ENCODE results near the gene MGAT5B. TPM values are rescaled to one million over a fixed set of nuclear protein-coding genes. Genes with fewer than 3 reads are reported as not detected.

Gene MGAT5B
- total and polyA plus RNA-seq, 9 of the 15 experiments (the other 6 are each of a cell fraction or from before 2014, with no cell fraction given): 0.09 to 0.43 (median 0.18) TPM; not detected in 4

DNA sequence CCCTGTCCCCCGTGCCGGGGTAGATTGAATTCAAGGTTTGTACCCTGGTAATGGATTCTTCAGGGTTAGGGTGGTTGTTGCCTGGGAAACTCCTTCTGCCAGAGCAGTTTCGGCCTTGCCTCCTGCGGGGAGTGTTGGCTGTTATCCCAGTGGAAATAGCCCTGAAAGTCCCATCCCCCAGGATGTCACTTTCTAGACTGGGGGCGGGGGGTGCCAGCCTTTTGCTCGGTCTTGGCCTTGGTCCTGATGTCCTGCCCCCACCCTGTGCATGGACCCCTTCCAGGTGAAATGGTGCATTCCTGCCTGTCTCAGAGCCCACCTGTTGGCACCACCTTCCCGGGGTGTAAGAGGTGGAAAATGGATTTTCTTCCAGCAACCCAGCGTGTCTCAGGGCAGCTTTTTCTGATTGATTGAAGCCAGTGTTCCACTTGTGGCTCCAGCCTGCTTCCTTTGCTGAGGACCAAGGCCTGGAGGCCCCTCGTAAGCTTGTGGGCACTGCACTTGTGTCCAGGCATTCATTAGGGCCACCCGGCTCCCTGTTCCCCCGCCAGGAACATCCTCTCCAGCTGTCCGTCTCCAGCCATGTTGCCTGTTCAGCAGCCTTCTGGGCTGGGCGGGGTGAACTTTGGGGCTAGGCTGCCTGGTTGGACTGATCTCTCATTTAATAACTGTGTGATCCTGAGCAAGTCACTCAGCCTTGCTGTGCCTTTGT lies 25.6 kb downstream of the MGAT5B start:
- no peak for FAIRE-seq
- CTCF ChIA-PET (ENCODE audit: low intra/inter-chr PET ratio): no interaction called here

More for the DNA sequence above, 25.6 kb downstream of the MGAT5B start:
- intact Hi-C loops (cut with micrococcal nuclease): no loop called here
- POLR2A ChIA-PET: no interaction called here
- H3K27me3 ChIP-seq (ENCODE audit: control insufficient read depth in 2 of 2, insufficient read depth in 2 of 2, low read length in 2 of 2): peaks cover 11 to 71% of the 10 kb centered on the region in 2 experiments
- 4% methylated on average over 13 of the region's 13 CpGs for WGBS (ENCODE audit: insufficient coverage, low coverage, missing lambda C conversion rate)
- no peak overlapping the region for H3K27ac ChIP-seq (ENCODE audit: extremely low read depth, low read depth, low read length)
- peaks cover 3% of the 10 kb centered on the region; the same call in 1 of the 2 replicates for H3K9me3 ChIP-seq (replicated peaks; ENCODE audit: control insufficient read depth, insufficient read depth, low read depth, low read length)
- H3K9me1 ChIP-seq (ENCODE audit: control insufficient read depth, insufficient read depth, low read length): no peaks in the 10 kb centered on the region
- TF ChIP-seq KDM2B (CRISPR knock-in tag; IDR thresholded peaks at IDR 0.05) (no peak), JUND (IDR thresholded peaks at IDR 0.05; ENCODE audit: borderline replicate concordance, low read depth, low read length) (no peak), JUND (tag; IDR thresholded peaks at IDR 0.05; ENCODE audit: borderline replicate concordance, low read depth, low read length) (no peak), EGR1 (conservative IDR thresholded peaks at IDR 0.05) (no peak), TAF1 (IDR thresholded peaks at IDR 0.05; ENCODE audit: control insufficient read depth, extremely low read depth, insufficient read depth, low read length, severe bottlenecking) (no peak), NR2C2 (CRISPR knock-in tag; IDR thresholded peaks at IDR 0.05) (no peak), NR2C2 (tag; IDR thresholded peaks at IDR 0.05) (no peak), XRCC3 (IDR thresholded peaks at IDR 0.05) (no peak), ESRRA (IDR thresholded peaks at IDR 0.05; ENCODE audit: borderline replicate concordance, low read depth) (no peak)
- TF ChIP-seq, protein P1, sequence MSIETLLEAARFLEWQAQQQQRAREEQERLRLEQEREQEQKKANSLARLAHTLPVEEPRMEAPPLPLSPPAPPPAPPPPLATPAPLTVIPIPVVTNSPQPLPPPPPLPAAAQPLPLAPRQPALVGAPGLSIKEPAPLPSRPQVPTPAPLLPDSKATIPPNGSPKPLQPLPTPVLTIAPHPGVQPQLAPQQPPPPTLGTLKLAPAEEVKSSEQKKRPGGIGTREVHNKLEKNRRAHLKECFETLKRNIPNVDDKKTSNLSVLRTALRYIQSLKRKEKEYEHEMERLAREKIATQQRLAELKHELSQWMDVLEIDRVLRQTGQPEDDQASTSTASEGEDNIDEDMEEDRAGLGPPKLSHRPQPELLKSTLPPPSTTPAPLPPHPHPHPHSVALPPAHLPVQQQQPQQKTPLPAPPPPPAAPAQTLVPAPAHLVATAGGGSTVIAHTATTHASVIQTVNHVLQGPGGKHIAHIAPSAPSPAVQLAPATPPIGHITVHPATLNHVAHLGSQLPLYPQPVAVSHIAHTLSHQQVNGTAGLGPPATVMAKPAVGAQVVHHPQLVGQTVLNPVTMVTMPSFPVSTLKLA (conservative IDR thresholded peaks at IDR 0.05): no peak
- TF ChIP-seq, protein P2, sequence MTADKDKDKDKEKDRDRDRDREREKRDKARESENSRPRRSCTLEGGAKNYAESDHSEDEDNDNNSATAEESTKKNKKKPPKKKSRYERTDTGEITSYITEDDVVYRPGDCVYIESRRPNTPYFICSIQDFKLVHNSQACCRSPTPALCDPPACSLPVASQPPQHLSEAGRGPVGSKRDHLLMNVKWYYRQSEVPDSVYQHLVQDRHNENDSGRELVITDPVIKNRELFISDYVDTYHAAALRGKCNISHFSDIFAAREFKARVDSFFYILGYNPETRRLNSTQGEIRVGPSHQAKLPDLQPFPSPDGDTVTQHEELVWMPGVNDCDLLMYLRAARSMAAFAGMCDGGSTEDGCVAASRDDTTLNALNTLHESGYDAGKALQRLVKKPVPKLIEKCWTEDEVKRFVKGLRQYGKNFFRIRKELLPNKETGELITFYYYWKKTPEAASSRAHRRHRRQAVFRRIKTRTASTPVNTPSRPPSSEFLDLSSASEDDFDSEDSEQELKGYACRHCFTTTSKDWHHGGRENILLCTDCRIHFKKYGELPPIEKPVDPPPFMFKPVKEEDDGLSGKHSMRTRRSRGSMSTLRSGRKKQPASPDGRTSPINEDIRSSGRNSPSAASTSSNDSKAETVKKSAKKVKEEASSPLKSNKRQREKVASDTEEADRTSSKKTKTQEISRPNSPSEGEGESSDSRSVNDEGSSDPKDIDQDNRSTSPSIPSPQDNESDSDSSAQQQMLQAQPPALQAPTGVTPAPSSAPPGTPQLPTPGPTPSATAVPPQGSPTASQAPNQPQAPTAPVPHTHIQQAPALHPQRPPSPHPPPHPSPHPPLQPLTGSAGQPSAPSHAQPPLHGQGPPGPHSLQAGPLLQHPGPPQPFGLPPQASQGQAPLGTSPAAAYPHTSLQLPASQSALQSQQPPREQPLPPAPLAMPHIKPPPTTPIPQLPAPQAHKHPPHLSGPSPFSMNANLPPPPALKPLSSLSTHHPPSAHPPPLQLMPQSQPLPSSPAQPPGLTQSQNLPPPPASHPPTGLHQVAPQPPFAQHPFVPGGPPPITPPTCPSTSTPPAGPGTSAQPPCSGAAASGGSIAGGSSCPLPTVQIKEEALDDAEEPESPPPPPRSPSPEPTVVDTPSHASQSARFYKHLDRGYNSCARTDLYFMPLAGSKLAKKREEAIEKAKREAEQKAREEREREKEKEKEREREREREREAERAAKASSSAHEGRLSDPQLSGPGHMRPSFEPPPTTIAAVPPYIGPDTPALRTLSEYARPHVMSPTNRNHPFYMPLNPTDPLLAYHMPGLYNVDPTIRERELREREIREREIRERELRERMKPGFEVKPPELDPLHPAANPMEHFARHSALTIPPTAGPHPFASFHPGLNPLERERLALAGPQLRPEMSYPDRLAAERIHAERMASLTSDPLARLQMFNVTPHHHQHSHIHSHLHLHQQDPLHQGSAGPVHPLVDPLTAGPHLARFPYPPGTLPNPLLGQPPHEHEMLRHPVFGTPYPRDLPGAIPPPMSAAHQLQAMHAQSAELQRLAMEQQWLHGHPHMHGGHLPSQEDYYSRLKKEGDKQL (CRISPR knock-in tag; IDR thresholded peaks at IDR 0.05; ENCODE audit: borderline replicate concordance): no peak
- H3K36me3 ChIP-seq (ENCODE audit: control insufficient read depth, insufficient read depth, low read length): no peaks in the 10 kb centered on the region
- H3K4me1 ChIP-seq (replicated peaks in 1 of 2; ENCODE audit: control insufficient read depth in 2 of 2, insufficient read depth in 2 of 2, low read length in 2 of 2): no peaks in the 10 kb centered on the region
- in situ Hi-C loops (cut with MboI): no loop called here
- no TSS peak for BruUV-seq (replicated peaks)
- ATAC-seq: no peak
- H3K4me3 ChIP-seq: no peak overlapping the region
- no peaks in the 10 kb centered on the region for H3K79me2 ChIP-seq (ENCODE audit: control insufficient read depth, insufficient read depth, low read length)
- no peak overlapping the region for H2AFZ ChIP-seq (ENCODE audit: low read depth, low read length)
- H3K9ac ChIP-seq (ENCODE audit: insufficient read depth in 1 of 2, low read depth in 2 of 2, low read length in 2 of 2): no peak overlapping the region
- H4K20me1 ChIP-seq (replicated peaks; ENCODE audit: control insufficient read depth, insufficient read depth, low read length): 0 out of 2 replicates have a peak, but pooled peaks cover 7% of the 10 kb centered on the region
- no peak for DNase-seq (ENCODE audit: extremely low read depth in 1 of 4, low spot score in 3 of 4)
- H3K4me2 ChIP-seq (ENCODE audit: insufficient read depth, low read length): no peak overlapping the region
